GM19025 (cell line): Measurements from ENCODE around the gene OBSL1.

Experiments used
- ATAC-seq: cut with Tn5 transposase; IDR thresholded peaks from one replicate; pipeline ENCODE4 v1.9.1; 2021; ENCODE audit warnings: mild to moderate bottlenecking, low read depth, moderate library complexity; ENCODE audit not compliant: unreplicated experiment

The OBSL1 gene

DNA sequence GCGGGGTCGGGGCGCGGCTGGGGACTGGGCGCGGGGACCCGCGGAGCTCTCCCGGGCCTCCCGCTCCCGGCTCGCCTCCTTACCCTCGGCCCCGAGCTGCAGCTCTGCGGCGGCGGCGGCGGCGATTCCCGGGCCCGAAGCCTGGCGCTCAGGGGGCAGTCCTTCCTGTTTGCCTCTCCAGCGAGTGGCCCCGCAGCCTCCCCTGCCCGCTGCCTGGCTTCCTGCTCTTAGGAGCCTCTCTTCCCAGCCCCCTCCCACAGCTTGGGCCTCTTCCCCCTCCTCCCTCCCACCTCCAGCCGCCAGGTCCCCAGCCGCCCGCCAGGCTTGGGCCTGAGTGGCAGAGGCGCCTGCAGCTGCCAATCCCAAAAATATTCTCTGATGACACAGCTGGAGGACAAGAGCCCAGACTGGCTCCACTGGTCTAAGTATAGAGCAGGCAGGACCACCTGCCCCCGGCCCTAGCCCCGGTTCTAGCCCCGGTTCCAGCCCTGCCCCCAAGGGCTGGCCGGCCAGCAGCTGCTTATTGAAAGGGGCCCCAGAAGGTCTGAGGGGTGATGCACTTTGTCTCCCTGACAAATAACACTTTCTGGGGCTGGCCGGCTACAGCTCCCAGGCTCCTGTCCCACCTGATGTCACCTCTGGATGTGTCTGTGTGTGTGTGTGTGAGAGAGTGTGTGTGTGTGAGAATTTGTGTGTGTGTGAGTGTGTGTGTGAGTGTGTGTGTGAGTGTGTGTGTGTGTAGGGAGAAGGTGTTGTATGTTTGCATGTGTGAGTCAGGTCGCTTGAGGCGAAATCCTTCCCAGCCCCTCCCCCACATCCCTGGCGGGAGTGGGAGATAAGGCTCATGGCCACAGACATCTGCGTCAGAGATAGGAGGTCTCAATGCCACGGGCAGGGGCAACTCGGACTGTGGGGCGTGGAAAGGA lies at the start of gene OBSL1:
Gene OBSL1 (minus strand): TSS at position 229 of the 926 bp plus-strand sequence. CDS start 307 bp downstream, outside the sequence.
- ATAC-seq: no peak

DNA sequence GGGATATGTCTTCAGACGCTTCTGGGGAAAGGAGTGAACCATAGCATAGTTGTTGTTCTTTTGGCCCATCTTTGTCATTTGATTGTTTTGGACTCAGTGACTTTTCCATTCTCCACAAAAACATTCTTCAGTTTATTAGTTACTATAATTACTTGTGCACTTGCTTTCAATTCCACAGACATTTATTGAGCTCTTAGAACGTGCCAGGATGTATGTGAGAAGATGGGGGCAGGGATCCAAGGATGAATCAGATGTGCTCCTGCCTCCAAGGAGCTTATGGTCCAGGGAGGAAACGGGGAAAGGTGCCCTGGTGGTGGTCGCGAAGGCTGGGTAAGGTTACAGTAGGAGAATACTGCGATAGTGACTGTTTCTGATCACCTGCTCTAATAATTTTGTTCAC lies 49.2 kb upstream of the OBSL1 start:
- no peak for ATAC-seq

DNA sequence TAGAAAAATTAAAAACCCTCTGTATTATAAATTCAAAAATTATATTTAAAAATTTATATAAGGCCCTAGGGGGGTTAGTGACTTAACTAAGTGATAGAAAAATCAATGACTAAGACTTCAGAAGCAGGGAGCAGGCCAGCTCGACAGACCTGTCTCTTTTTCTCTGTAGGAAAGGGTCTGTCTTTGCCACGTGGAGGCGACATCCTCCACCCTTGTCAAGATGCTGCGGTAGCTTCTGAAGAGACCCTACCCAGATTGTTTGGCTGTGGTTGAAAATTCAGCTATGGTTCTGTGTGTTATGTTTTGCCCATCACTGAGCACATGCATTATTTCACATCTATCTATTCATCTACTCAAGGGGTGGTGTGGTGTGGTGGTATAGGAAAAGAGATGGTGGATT lies 47.9 kb upstream of the OBSL1 start:
- ATAC-seq: no peak

DNA sequence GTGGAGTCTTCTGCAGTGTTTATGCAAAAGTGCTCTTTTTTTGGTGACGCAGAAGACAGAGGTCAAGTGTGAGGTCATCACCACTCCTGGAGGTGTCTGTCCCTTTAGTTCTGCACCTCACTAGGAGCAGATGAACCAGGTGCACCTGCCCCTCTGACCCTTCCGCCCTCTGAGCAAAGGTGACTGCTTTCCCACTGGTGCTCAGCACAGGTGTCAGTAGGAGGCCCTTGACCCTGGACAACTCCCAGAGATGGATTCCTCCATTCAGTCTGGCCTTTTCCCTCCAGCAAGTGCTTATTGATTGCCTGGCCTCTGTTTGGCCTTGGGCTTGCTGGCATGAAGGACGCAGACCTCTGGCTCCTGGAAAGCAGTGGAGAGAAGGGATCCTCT lies 47.4 kb upstream of the OBSL1 start:
- no peak for ATAC-seq

DNA sequence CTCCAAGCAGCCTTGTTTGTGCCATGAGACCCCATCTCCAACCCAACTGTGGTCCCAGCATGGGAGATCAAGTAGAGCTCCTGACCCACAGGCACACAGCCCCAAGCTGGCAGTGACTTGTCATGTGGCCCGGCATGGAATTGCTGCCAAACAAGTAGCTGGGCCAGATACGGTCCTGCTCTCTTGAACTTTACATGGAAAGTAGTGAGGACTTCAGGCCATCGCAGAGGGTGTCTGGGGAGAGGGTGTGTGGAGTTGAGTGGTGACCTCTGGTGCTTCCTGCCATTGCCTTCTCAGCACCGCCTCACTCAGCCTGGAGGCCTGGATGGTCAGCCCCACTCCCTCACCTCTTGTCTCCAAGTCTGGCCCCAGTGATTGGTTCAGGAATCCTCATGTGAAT lies 45.2 kb upstream of the OBSL1 start:
- ATAC-seq: no peak

DNA sequence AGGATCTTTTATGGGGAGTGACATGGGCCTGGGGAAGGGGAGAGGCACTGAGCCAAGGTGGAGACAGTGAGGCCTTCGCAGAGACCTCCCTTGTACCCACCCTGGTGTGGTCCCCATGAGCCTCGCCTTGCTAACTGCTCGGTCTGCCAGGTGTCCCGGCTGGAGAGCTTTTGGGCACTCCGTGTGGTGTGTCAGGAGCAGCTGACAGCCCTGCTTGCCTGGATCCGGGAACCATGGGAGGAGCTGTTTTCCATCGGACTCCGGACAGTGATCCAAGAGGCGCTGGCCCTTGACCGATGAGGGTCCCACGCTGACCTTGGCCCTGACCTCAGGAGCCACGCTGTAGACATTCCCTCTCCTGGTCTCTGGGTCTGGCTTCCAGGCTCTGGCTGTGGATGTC lies 44.6 kb upstream of the OBSL1 start:
- no peak for ATAC-seq

DNA sequence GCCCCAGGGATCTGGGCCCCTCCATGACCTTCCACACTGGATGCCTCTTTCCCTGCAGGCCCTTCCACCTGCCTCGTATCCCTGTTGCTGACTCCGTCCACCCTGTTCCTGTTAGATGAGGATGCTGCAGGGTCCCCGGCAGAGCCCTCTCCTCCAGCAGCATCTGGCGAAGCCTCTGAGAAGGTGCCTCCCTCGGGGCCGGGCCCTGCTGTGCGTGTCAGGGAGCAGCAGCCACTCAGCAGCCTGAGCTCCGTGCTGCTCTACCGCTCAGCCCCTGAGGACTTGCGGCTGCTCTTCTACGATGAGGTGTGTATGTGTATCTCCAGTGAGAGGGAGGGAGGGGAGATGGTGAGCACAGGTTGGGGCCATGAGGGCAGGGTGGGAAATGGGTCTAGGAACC lies 43.7 kb upstream of the OBSL1 start:
- no peak for ATAC-seq

DNA sequence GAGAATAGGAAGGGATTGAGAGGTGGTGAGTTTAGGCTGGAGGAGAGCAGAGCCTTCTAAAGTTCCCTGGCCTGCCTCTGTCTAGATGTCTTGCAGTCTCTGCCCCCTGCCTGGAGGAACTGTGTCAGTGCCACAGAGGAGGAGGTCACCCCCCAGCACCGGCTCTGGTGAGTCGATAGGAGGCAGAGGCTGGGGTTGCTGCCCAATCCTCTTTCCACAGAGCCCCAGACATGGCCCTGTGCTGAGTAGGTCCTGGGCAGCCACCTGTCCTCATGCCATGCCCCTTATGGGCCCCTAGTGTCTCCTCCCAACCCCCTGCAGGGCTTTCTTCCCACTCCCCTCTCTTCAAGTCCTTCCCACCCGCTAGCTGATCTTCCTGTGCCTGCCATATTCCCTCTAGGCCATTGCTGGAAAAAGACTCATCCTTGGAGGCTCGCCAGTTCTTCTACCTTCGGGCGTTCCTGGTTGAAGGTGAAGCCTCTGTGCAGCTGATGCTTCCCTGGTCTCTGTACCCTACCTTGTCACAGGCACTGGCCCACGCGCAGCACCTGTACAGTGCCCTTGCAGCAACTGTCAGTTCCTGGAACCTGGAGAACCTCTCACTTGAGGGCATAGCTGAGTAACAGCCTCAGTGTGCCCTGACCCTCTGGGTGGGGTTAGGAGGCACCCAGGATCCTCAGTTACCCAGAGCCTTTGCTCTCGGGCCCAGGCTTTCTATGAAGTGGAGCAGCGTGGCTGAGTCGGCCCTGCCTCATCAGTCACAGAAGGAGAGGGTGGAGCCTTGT lies 42.9 kb upstream of the OBSL1 start:
- no peak for ATAC-seq

DNA sequence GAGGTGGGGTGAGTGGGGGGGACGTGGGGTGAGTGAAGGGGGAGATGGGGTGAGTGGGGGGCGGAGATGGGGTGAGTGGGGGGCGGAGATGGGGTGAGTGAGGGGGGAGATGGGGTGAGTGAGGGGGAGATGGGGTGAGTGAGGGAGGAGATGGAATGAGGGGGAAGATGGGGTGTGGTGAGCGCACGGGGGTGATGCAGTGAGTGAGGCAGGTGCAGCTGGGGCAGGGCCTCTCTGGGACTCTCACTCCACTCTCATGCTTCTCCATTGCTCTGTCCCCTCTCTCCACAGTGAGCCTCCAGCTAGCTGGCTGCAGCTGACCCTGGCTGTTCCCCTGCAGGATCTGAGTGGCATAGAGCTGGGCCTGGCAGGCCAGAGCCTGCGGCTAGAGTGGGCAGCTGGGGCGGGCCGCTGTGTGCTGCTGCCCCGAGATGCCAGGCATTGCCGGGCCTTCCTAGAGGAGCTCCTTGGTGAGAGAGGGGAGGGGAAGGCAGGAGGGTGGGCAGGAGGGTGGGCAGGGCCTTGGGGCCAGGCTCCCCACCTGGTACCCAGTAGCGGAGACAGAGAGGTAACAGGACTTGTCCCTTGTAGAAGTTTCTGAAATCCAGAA lies 42.2 kb upstream of the OBSL1 start:
- no peak for ATAC-seq

DNA sequence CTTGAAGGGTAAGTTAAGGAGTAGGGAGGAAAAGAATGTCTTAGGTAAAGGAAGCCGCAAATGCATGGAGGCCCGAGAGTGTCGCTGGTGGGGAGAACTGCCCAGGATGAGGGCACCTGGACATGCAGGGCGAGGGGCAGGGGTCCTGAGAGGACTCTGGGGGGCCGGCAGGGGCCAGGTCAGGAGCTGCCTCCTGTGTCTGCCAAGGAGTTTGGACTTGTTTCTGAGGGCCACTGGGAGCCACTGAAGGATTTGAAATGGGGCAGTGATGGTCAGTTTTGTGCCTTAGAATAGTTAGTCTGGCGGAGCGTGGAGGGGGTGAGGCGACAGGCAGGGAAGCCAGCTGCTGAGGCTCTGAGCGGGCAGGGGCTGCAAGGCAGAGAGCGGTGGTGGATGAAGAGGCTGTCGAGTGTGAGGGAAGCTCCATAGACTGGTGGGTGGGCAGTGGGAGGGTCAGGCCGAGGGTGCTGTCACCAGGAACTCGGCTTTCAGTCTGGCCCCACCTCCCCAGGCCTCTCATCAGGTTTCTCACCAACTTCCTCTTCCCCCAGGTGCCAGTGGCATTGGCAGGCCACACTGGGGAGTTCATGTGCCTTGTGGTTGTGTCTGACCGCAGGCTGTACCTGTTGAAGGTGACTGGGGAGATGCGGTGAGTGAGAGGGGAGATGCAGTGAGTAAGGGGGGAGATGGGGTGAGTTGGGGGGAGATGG lies 41.4 kb upstream of the OBSL1 start:
- ATAC-seq: no peak

DNA sequence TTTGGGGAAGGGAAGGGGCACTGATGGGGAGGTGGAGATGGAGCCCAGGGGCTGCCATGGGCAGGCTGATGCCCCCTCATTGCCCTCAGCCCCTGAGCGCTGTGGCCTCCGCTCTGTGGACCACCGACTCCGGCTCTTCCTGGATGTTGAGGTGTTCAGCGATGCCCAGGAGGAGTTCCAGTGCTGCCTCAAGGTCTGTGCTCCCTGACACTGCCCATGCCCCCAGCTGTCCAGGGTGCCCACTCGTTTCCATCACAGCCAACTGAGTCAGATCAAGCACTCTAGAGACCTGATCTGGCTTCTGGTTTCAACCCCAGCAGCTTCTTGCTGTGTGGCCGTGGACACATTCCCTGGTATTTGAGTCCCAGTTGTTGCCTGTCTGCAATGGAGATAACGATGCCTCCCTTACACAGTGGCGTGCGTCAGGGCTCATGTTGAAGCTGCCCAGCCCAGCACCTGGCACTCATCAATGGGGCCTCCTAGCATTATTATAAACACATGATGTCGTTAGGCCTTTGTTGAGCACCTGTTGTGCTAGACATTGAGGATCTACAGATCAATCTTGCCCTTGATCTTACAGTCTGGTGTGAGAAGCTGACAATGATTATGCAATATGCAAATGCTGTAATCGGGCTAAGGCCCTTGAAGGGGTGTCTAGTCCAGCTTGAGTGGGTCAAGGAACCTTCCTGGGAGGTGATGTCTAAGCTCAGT lies 40.7 kb upstream of the OBSL1 start:
- ATAC-seq: no peak

DNA sequence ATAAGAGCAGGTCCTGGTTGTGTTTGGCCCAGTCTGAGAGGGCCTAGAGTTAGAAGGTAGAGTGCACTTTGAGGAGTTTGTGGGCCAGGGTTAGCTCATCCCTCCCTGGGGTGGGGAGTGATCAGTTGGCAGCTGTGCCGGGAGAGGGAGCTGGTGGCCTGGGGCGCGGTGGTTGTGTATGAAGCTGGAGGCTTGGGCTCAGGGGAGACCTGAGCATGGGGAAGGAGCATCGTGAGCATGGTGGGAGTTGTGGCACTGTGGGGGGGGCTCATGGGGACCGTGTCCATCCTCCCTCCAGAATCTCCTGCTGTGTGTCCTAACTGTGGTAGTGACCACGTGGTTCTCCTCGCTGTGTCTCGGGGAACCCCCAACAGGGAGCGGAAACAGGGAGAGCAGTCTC lies 40.0 kb upstream of the OBSL1 start:
- ATAC-seq: no peak

DNA sequence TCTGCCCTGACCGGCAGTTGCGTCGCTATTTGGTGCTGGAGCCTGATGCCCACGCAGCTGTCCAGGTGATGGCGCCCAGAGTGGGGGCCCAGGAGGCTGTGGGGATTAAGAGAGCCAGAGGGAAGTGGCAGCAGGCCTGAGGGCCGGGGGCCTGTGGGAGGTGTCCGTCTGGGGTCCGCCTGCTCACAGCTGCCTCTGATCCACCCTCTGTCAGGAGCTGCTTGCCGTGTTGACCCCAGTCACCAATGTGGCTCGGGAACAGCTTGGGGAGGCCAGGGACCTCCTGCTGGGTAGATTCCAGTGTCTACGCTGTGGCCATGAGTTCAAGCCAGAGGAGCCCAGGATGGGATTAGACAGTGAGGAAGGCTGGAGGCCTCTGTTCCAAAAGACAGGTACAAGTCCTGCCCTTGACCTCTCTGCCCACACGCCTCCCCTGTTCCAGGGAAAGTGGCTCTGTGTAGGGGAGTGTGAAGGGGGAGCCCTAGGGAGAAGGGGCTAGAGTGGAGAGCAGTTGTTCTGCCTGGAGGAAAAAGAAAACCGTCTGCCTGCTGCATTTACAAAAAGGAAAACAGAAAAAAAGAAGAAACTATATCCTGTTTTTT lies 37.9 kb upstream of the OBSL1 start:
- ATAC-seq: no peak

DNA sequence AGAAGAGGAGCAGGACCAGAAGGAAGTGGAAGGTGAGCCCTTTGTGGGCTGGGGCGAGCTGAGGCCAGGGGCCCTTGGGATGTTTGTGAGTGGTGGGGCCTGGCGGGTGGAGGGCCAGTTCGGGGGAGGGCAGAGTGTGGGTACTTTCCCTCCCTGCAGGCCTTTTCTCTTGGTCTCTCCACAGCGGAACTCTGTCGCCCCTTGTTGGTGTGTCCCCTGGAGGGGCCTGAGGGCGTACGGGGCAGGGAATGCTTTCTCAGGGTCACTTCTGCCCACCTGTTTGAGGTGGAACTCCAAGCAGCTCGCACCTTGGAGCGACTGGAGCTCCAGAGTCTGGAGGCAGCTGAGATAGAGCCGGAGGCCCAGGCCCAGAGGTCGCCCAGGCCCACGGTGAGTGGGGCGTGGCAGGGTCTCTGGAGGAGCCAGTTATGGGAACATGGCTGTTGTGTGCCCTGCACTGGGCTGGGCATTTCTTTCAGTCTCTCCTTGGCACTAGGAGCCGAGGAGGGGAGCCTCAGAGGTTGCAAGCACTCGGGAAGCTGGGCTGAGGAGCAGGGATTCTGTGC lies 37.1 kb upstream of the OBSL1 start:
- ATAC-seq: no peak

DNA sequence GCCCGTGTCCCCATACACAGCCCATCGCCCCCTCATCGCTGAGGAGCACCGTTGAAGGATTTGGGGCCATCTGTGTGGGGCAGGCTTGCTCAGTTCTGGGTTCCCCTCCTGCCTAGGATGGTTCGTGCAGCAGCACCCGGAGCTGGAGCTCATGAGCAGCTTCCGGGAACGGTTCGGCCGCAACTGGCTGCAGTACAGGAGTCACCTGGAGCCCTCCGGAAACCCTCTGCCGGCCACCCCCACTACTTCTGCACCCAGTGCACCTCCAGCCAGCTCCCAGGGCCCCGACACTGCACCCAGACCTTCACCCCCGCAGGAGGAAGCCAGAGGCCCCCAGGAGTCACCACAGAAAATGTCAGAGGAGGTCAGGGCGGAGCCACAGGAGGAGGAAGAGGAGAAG lies 36.6 kb upstream of the OBSL1 start:
- no peak for ATAC-seq

DNA sequence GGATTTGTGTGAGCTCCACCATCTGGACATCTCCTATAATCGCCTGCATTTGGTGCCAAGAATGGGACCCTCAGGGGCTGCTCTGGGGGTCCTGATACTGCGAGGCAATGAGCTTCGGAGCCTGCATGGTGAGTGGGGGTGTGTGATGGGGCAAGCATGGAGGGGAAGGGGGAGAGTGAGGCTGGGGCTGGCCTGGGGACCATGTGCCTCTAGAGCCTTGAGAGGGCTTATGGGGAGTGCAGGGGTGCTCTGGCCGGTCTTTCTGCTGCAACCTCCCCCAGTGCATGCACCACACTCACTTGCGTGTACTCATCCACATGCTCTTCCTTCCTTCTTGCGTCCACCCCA lies 34.2 kb upstream of the OBSL1 start:
- no peak for ATAC-seq

DNA sequence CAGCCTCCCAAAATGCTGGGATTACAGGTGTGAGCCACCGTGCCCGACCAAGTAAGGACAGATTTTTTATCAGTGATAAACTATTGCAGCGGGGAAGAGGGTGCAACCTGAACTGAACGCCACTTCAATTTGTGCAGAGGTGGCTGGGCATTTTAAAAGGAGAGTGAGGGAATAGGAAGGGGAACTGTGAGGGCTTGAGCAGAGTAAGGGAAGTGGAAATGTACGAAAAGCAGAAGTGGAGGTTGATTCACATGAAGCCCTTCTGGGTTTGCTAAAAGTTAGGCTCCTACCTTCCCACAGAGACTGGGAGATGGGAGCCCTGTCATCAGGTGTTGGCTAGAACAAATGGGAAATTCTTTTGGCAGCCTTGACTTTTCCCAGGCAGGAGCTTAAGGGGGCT lies 32.4 kb upstream of the OBSL1 start:
- ATAC-seq: no peak

DNA sequence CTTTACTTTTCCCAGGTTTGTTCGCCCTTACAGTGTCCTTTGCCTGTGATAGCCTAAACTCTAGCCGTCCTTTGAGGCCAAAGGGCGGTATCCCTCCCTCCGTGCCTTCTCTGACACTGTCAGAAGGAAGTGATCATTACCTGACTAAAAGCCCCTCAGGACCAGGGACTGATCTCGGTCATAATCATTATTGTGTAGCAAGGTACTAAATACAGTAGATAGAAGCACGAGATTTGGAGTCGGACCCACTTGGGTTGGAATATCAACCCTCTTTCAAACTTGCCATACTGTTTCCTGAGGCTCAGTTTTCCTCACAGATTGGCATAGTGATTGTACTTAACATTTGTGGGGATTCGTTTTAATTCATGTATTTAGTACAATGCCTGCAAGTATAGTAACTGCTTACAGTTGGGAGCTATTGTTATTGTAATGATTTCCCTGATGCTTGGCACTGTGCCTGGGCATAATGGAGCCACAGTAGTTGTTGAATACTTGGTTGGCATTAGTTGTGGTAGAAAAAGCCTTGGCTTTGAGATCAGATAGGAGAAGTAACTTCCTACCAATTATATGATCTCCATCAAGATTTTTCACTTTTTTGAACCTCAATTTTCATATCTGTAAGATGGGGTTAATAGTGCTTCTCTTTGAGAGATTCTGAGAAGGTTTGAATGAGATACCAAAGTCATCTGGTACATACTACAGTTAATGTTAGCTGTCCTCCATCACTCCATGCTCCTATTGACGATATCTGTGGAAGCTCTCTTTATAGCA lies 27.2 kb upstream of the OBSL1 start:
- no peak for ATAC-seq
